GM18498 (cell line): Measurements from ENCODE around the gene VAT1L.

Experiments used
- ATAC-seq: cut with Tn5 transposase; IDR thresholded peaks from one replicate; pipeline ENCODE4 v1.9.1; 2021; ENCODE audit warnings: mild to moderate bottlenecking, moderate library complexity; ENCODE audit not compliant: unreplicated experiment

Gene VAT1L

GRCh38 chr16:77868052-77868451, 79.7 kb downstream of the VAT1L start:
- ATAC-seq: peak; percentile 39

DNA sequence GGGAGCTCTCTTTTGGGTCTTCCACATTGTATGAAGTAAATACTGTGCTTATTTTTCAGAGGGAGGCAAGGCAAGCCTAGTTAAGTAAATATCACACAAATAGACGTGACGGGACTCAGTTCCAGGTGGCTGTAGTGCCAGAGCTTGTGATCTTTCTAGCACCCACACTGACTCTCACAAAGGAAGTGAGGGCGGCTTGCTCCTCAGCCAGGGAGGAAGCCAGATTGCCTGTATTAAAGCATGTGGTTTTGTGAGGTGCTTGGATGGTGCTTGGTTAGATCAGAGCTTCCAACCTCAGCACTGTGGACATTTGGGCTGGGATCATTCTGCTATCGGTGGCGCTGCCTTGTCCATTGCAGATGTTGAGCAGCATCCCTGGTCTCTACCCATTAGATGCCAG, 80.1 kb downstream of the VAT1L start:
- ATAC-seq: peak; percentile 96

- ATAC-seq: no peak
These were observed 81.8 kb downstream of the VAT1L start for GRCh38 chr16:77869997-77870813.

DNA sequence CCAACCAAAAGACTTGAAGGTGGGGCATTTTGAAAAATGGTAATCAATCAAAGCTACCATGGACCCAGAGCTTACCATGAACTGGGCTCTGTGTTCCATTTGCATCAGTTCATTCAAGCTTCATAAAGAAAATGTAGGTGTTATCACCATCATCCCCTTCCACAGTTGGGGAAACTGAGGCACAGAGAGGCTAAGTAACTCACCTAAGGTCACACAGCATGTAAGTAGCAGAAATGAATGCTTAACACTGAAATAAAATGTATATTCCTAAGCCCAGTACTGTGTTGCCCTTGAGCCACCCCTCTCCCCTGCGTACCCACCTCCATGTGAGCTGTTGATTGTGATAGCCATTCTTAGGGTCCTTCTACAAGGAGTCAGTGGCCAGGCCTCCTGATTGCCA, 83.6 kb downstream of the VAT1L start:
- ATAC-seq: no peak

- no peak for ATAC-seq
These were observed 84.7 kb downstream of the VAT1L start for GRCh38 chr16:77873066-77873465.

GRCh38 chr16:77874347-77874746, 86.0 kb downstream of the VAT1L start:
- ATAC-seq: no peak

GRCh38 chr16:77876776-77877175, 88.4 kb downstream of the VAT1L start:
- no peak for ATAC-seq

GRCh38 chr16:77877712-77878347, 89.5 kb downstream of the VAT1L start:
- no peak for ATAC-seq

DNA sequence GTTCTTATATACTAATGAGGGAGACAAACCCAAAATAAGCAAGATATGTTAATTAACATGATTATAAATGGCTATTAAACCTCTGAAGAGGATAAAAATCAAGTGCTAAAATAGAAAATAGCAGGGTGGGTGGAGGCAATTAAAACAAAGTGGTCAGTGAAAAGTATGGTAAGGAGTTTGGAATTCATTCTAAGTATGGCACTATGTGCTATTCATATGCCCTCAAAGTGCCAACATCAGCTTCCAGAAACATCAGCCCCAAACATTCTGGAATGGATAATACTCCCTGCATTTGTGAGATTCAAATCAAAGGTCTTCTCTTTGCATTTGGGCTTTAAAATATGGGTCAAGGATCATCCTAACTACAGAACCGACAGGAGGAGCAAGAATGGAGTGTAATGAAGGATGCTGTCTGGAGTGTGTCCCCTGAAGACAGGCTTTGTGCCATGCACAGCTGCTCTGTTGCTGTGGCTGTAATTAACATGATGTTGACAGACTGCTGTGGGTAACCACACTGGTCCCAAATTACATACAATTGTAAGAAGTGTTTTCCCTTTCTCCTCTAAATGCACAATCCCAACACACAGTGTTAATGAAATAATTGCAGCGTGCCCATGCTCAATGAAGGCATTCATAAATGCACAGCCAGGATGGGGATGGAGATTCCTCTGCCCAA, 93.1 kb downstream of the VAT1L start:
- no peak for ATAC-seq

GRCh38 chr16:77882358-77882757, 94.0 kb downstream of the VAT1L start:
- no peak for ATAC-seq

- ATAC-seq: no peak
These were observed 97.4 kb downstream of the VAT1L start for GRCh38 chr16:77885571-77886295.

GRCh38 chr16:77888871-77889270, 100.5 kb downstream of the VAT1L start:
- ATAC-seq: no peak

DNA sequence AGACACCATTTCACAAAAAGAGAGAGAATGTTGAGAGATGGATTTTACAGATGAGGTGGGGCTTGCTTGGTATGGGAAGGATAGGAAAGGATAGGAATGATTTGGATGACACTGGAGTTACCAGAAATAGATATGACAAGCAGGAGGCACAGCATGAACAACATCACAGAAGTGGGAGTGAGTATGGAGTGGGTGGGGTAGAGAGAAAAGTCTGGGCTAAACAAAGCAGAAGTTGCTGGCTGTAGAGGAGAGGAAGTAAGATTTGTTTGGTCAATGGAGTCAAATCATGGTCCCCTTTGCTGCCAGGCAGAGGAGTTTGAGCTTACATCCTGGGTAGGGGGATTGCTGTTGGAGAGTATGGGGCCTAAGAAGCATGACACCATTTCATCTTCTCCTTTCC, 101.7 kb downstream of the VAT1L start:
- no peak for ATAC-seq

DNA sequence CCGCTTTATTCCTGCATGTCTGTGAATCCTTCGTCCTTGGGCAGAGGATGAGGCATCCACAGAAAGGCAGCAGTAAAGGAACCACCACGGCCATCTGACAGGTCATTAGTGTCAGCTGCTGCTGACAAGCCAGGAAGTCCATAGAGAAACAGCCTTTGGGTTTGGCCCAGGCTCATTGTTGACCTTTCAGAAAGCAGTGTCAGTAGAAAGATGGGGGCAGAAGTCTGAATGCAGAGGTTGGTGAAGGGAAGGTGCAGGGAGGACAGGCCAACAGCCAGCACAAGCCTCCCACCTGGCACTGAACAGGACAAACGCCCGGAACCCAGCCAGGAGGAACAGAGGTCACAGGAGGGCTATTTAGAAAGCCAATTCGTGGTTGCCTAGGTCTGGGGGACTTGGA, 105.8 kb downstream of the VAT1L start:
- no peak for ATAC-seq

DNA sequence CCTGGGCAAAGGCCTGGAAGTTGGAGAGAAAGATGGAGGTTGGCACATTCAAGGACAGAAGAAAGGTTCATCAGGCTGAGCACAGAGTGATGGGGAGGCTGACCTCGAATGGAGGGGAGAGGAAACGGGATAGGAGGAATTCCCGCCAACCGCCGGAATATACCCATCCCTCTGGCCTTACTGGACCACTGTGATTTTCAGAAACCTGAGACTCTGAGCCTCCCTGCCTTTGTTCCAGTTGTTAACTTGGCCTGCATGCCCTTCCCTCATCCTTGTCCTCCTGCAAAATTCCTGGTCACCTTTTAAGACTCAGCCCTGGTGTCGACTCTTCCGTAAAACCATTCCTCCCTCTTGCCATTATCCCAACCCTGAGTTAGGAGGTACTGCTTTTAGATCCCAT, 107.6 kb downstream of the VAT1L start:
- no peak for ATAC-seq

- ATAC-seq: no peak
These were observed 108.2 kb downstream of the VAT1L start for GRCh38 chr16:77896415-77897128.

GRCh38 chr16:77897129-77897437, 108.7 kb downstream of the VAT1L start:
- ATAC-seq: no peak

DNA sequence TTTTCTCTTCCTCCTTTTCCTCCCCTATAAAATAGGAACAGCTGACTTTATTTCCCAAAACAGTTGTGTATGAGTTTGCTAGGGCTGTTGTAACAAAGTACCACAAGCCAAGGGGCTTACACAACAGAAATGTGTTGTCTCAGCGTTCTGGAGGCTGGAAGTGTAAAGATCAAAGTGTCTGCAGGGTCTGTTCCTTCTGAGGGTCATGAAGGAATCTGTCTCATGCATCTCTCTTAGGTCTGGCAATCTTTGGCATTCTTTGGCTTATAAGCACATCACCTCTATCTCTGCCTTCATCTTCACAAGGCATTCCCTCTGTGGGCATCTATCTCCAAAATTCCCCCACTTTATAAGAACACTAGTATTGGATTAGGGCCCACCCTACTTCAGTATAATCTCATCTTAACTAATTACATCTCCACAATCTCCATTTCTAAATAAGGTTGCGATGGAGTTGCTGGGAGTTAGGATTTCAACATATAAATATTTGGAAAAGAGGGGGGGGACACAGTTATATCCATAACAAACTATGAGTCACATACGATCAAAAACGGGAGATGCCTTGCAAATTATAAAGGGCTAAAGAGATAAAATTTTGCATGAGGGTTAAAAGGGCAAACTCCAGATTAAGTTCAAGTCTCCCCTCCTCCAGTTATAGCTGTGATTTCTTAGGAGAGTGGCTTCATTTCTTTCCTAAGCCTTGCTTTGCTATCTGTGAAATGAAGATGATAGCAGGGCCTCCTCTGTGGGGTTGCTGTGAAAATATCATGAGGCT, 109.7 kb downstream of the VAT1L start:
- ATAC-seq: no peak

DNA sequence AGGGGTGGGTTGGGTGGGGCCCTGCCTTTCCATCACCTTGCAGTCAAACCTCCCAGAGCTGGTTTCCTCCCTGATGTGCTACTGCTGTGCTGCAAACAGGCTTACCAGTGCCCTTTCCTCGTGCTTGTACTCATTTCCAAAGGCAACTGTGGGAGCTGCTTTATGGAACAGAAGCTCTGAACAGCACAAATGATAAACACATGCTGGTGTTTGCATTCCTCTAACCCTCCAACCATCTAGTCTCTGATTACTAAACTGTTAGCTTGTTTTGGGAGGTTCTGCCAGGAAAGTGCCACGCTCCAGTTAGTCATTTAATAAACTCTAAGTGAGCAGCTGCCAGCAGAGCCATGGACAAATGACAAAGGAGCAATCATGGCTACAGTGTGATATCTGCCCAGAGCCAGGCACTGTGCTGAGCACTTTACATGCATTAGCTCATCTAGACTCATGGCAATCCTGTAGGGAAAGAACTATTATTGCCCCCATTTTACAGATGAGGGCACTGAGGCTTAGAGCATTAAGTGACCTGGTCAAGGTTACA, 110.4 kb downstream of the VAT1L start:
- ATAC-seq: no peak

GRCh38 chr16:77899416-77899815, 111.1 kb downstream of the VAT1L start:
- no peak for ATAC-seq
